Stimulated activated naive B cell treated with anti-CD40 and anti-IgM and Interleukin-4, amounts not matched to agents 10 μg/mL and 1 μg/mL and 100 μg/mL, for 72 hours (primary cell): ENCODE results near the gene FURIN.
"Not testable (repeated sequence)": the region's sequence is repeated elsewhere in the genome, so short reads cannot be mapped to it uniquely, and the experiment has no call there.

Source experiments
- ATAC-seq, 2 donors: fragments of 150-1000 bp; cut with Tn5 transposase; replicated peaks; 2 replicates each; pipeline ENCODE4 v1.10.0; 2021; ENCODE audit warnings: moderate library complexity in 1 of 2
- DNase-seq: peaks from one replicate; pipeline ENCODE4 v3.0.0; 2021
- H3K27ac Mint-ChIP-seq: one replicate; pipeline ENCODE4 v1.8.0; 2022; ENCODE audit warnings: mild to moderate bottlenecking, mixed read lengths
- H3K27me3 Mint-ChIP-seq, 2 donors: one replicate each; pipeline ENCODE4 v1.8.0; 2022; ENCODE audit warnings: mixed read lengths in 2 of 2
- H3K36me3 Mint-ChIP-seq, 2 donors: one replicate each; pipeline ENCODE4 v1.8.0; 2022; ENCODE audit warnings: mixed read lengths in 2 of 2, mild to moderate bottlenecking in 1 of 2
- H3K4me1 Mint-ChIP-seq, 2 donors: one replicate each; pipeline ENCODE4 v1.8.0; 2022; ENCODE audit warnings: mixed read lengths in 2 of 2, mild to moderate bottlenecking in 1 of 2
- H3K4me3 Mint-ChIP-seq, 2 donors: one replicate each; pipeline ENCODE4 v1.8.0; 2022; ENCODE audit warnings: mild to moderate bottlenecking in 2 of 2, mixed read lengths in 2 of 2, moderate library complexity in 1 of 2
- H3K9me3 Mint-ChIP-seq, 2 donors: one replicate each; pipeline ENCODE4 v1.8.0; 2022; ENCODE audit warnings: mixed read lengths in 2 of 2, mild to moderate bottlenecking in 1 of 2

FURIN gene

GRCh38 chr15:90902840-90903732, 34.7 kb downstream of the FURIN start, which contains the start of gene MAN2A2:
MAN2A2 (plus strand) TSS chr15:90903302; CDS start chr15:90904208, 906 bp downstream.
- DNase-seq = peak; percentile 72
- peaks cover 26 to 32% of the 10 kb centered on the region in 2 donors for H3K36me3 Mint-ChIP-seq

GRCh38 chr15:90903733-90904536, 35.5 kb downstream of the FURIN start:
- Mint-ChIP-seq H3K4me3 (peak overlapping the region; percentile 95 to 96), H3K9me3 (no peaks in the 10 kb centered on the region), H3K4me1 (peaks cover 15 to 30% of the 10 kb centered on the region in 2 donors), H3K36me3 (peaks cover 26 to 34% of the 10 kb centered on the region in 2 donors), H3K27ac (peak overlapping the region; percentile 97), H3K27me3 (no peaks in the 10 kb centered on the region)
- no peak for ATAC-seq
- DNase-seq = no peak

More at GRCh38 chr15:90902840-90903732, 34.7 kb downstream of the FURIN start, which contains the start of gene MAN2A2:
- H3K27me3 Mint-ChIP-seq = no peaks in the 10 kb centered on the region
- ATAC-seq = peak; percentile 76
- no peaks in the 10 kb centered on the region for H3K9me3 Mint-ChIP-seq
- peaks cover 18 to 35% of the 10 kb centered on the region in 2 donors for H3K4me1 Mint-ChIP-seq
- peak within 1 kb of the TSS; percentile 95 to 96 for H3K4me3 Mint-ChIP-seq
- peak within 1 kb of the TSS; percentile 97 for H3K27ac Mint-ChIP-seq

GRCh38 chr15:90904746-90905145, 36.4 kb downstream of the FURIN start:
- Mint-ChIP-seq H3K4me1 (peaks cover 15 to 30% of the 10 kb centered on the region in 2 donors), H3K9me3 (no peaks in the 10 kb centered on the region), H3K27ac (no peak overlapping the region), H3K27me3 (no peaks in the 10 kb centered on the region), H3K36me3 (peaks cover 34 to 40% of the 10 kb centered on the region in 2 donors), H3K4me3 (no peak overlapping the region)
- DNase-seq = no peak
- no peak for ATAC-seq

GRCh38 chr15:90905306-90906180, 37.2 kb downstream of the FURIN start:
- Mint-ChIP-seq H3K4me3 (no peak overlapping the region), H3K4me1 (peaks cover 12 to 30% of the 10 kb centered on the region in 2 donors), H3K27ac (no peak overlapping the region), H3K36me3 (peaks cover 41 to 48% of the 10 kb centered on the region in 2 donors), H3K9me3 (no peaks in the 10 kb centered on the region), H3K27me3 (no peaks in the 10 kb centered on the region)
- ATAC-seq (no peak), DNase-seq (no peak)

GRCh38 chr15:90906181-90906849, 37.9 kb downstream of the FURIN start:
- Mint-ChIP-seq H3K27me3 (no peaks in the 10 kb centered on the region), H3K9me3 (no peaks in the 10 kb centered on the region), H3K4me3 (no peak overlapping the region), H3K4me1 (peaks cover 9 to 26% of the 10 kb centered on the region in 2 donors), H3K27ac (no peak overlapping the region), H3K36me3 (peaks cover 47 to 54% of the 10 kb centered on the region in 2 donors)
- ATAC-seq = no peak
- no peak for DNase-seq

- H3K27me3 Mint-ChIP-seq = no peaks in the 10 kb centered on the region
- H3K36me3 Mint-ChIP-seq = peaks cover 52 to 55% of the 10 kb centered on the region in 2 donors
- ATAC-seq = no peak
- H3K9me3 Mint-ChIP-seq = no peaks in the 10 kb centered on the region
- no peak for DNase-seq
- H3K27ac Mint-ChIP-seq = no peak overlapping the region
- H3K4me1 Mint-ChIP-seq = peaks cover 4 to 17% of the 10 kb centered on the region in 2 donors
- H3K4me3 Mint-ChIP-seq = no peak overlapping the region
Observed at GRCh38 chr15:90907051-90907660, 38.8 kb downstream of the FURIN start.

GRCh38 chr15:90907838-90908507, 39.6 kb downstream of the FURIN start:
- Mint-ChIP-seq H3K4me3 (no peak overlapping the region), H3K27ac (no peak overlapping the region)

GRCh38 chr15:90909449-90909848, 41.1 kb downstream of the FURIN start:
- not testable (repeated sequence) for H3K4me3 Mint-ChIP-seq, ATAC-seq, DNase-seq

More at GRCh38 chr15:90907838-90908507, 39.6 kb downstream of the FURIN start:
- Mint-ChIP-seq H3K4me1 (peaks cover 4 to 17% of the 10 kb centered on the region in 2 donors), H3K36me3 (peaks cover 57 to 61% of the 10 kb centered on the region in 2 donors), H3K9me3 (no peaks in the 10 kb centered on the region), H3K27me3 (no peaks in the 10 kb centered on the region)
- ATAC-seq (no peak), DNase-seq (no peak)

GRCh38 chr15:90909976-90910375, 41.6 kb downstream of the FURIN start:
- ATAC-seq = no peak
- Mint-ChIP-seq H3K4me1 (peaks cover 0 to 8% of the 10 kb centered on the region in 2 donors), H3K27me3 (no peaks in the 10 kb centered on the region), H3K36me3 (peaks cover 69 to 73% of the 10 kb centered on the region in 2 donors), H3K4me3 (no peak overlapping the region), H3K27ac (no peak overlapping the region), H3K9me3 (no peaks in the 10 kb centered on the region)
- no peak for DNase-seq

More at GRCh38 chr15:90909449-90909848, 41.1 kb downstream of the FURIN start:
- H3K27me3 Mint-ChIP-seq, H3K27ac Mint-ChIP-seq, H3K4me1 Mint-ChIP-seq, H3K9me3 Mint-ChIP-seq: not testable (repeated sequence)
- peaks cover 70 to 74% of the 10 kb centered on the region in 2 donors for H3K36me3 Mint-ChIP-seq

GRCh38 chr15:90910441-90911301, 42.3 kb downstream of the FURIN start:
- DNase-seq (no peak), ATAC-seq (no peak)
- Mint-ChIP-seq H3K4me1 (peaks cover 6 to 10% of the 10 kb centered on the region in 2 donors), H3K27me3 (no peaks in the 10 kb centered on the region), H3K4me3 (no peak overlapping the region), H3K27ac (no peak overlapping the region), H3K36me3 (peaks cover 67 to 73% of the 10 kb centered on the region in 2 donors), H3K9me3 (no peaks in the 10 kb centered on the region)

GRCh38 chr15:90911302-90911623, 42.9 kb downstream of the FURIN start:
- Mint-ChIP-seq H3K4me1 (peaks cover 11 to 12% of the 10 kb centered on the region in 2 donors), H3K27me3 (no peaks in the 10 kb centered on the region), H3K4me3 (no peak overlapping the region), H3K36me3 (peaks cover 64 to 73% of the 10 kb centered on the region in 2 donors), H3K9me3 (no peaks in the 10 kb centered on the region), H3K27ac (no peak overlapping the region)
- DNase-seq = no peak
- ATAC-seq = no peak
